ENCODE results near the gene ATP10A.

GRCh38 chr15:25705433-25706115, 157.6 kb downstream of the ATP10A start:
- TF ChIP-seq CTCF (IDR thresholded peaks at IDR 0.05) (no peak), POLR2A (IDR thresholded peaks at IDR 0.05) (no peak), EP300 (IDR thresholded peaks at IDR 0.05) (no peak)

All from ovary (tissue), 3 donors.